ENCODE measurements around the gene EIF3A. TPM values are rescaled to one million over a fixed set of nuclear protein-coding genes. Genes with fewer than 3 reads are reported as not detected.

Gene EIF3A
- total and polyA plus RNA-seq, 2 donors (not counting 1 experiment from before 2014, with no cell fraction given) = 39.9 to 112 TPM

- no peak for DNase-seq (ENCODE audit: low read depth in 2 of 2)
- H3K27ac ChIP-seq (ENCODE audit: insufficient read depth, low read length) = no peak overlapping the region
- no peaks in the 10 kb centered on the region for H3K9me3 ChIP-seq (ENCODE audit: control insufficient read depth, insufficient read depth, low read depth, low read length)
- no peaks in the 10 kb centered on the region for H3K27me3 ChIP-seq (ENCODE audit: control insufficient read depth, insufficient read depth, low read length)
- peaks cover 5% of the 10 kb centered on the region for H4K20me1 ChIP-seq (ENCODE audit: control insufficient read depth, extremely low read depth, insufficient read depth, low read length)
- no peak overlapping the region for H3K4me3 ChIP-seq (replicated peaks in 1 of 4; ENCODE audit: control extremely low read depth in 1 of 4, insufficient read depth in 1 of 4, low read depth in 3 of 4, low read length in 4 of 4)
- peaks cover 87% of the 10 kb centered on the region for H3K79me2 ChIP-seq (ENCODE audit: control insufficient read depth, insufficient read depth, low read length)
- no peak overlapping the region for H2AFZ ChIP-seq (ENCODE audit: low read length)
- no peak overlapping the region for H3K9ac ChIP-seq (ENCODE audit: insufficient read depth, low read length)
- H3K4me2 ChIP-seq (ENCODE audit: extremely low read depth, insufficient read depth, low read length) = no peak overlapping the region
- H3K4me1 ChIP-seq (ENCODE audit: control insufficient read depth, extremely low read depth, insufficient read depth, low read length) = peaks cover 2% of the 10 kb centered on the region
- no peak for TF ChIP-seq EZH2 (IDR thresholded peaks at IDR 0.05; ENCODE audit: low read length, missing control alignments)
- TF ChIP-seq, protein P1, sequence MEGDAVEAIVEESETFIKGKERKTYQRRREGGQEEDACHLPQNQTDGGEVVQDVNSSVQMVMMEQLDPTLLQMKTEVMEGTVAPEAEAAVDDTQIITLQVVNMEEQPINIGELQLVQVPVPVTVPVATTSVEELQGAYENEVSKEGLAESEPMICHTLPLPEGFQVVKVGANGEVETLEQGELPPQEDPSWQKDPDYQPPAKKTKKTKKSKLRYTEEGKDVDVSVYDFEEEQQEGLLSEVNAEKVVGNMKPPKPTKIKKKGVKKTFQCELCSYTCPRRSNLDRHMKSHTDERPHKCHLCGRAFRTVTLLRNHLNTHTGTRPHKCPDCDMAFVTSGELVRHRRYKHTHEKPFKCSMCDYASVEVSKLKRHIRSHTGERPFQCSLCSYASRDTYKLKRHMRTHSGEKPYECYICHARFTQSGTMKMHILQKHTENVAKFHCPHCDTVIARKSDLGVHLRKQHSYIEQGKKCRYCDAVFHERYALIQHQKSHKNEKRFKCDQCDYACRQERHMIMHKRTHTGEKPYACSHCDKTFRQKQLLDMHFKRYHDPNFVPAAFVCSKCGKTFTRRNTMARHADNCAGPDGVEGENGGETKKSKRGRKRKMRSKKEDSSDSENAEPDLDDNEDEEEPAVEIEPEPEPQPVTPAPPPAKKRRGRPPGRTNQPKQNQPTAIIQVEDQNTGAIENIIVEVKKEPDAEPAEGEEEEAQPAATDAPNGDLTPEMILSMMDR (conservative IDR thresholded peaks at IDR 0.05 in 1 of 2, IDR thresholded peaks at IDR 0.05 in 1 of 2; ENCODE audit: low read depth in 1 of 2, low read length in 2 of 2) = no peak
- H3K36me3 ChIP-seq (ENCODE audit: control insufficient read depth, insufficient read depth, low read length) = peaks cover 1% of the 10 kb centered on the region
Measured at GRCh38 chr10:119073584-119073983, 7.0 kb downstream of the EIF3A start.

DNA sequence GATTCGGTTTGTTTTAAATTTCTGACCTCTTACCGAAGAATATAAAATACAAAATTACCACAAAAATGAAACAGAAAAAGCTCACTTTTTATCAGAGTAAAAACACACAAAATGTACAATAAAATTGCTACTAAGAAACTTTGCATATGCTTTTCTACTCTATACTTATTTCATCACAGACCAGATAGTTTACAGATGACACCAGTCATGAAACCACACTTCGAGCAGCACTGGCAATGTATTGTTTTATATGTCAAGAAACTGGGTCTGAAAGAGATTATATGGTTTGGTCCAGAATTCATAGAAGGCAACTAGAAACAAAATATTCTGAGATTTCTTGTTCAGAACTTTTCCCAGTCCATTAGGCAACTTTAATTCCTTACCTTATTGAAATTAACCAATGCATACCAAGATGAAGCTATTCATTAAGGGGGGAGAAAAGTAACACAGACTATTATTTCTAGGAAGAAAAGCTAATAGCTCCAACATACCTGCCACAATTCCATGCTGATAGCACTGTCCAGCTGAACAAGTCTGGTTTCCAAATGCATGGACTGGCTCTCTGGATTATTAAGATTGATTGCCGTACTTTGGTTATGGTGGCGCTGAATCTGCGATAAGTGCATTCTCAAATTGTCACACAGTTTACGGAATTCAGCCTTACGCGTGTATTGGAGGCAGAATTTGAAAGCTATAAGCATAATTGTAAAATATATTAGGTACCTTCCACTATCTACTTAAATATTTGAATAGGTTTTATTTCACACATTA lies 10.0 kb downstream of the EIF3A start:
- H4K20me1 ChIP-seq (ENCODE audit: control insufficient read depth, extremely low read depth, insufficient read depth, low read length) = no peaks in the 10 kb centered on the region

DNA sequence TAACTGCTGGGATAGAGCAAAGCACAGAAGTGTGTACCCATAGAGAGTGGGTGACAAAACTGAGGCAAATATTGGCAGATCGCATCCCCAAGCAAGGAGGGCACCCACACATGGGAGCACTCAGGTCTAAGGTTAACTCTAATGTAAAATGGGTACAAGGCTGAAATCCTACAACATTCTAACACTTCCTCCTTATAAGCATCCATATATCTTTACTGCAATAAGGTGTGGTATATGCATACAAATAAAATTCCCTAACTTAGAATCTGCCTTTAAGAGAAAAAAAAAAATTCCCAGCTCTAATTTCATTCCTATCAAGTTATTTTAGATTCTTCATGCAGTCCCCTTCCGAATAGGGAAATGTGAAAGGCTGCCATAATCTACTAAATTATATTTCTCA lies 18.7 kb downstream of the EIF3A start:
- peaks cover 52% of the 10 kb centered on the region for H3K79me2 ChIP-seq (ENCODE audit: control insufficient read depth, insufficient read depth, low read length)
- H3K4me2 ChIP-seq (ENCODE audit: extremely low read depth, insufficient read depth, low read length) = no peak overlapping the region
- no peaks in the 10 kb centered on the region for H3K9me3 ChIP-seq (ENCODE audit: control insufficient read depth, insufficient read depth, low read depth, low read length)
- H3K27me3 ChIP-seq (ENCODE audit: control insufficient read depth, insufficient read depth, low read length) = no peaks in the 10 kb centered on the region
- no peak for DNase-seq (ENCODE audit: low read depth in 2 of 2)
- TF ChIP-seq, protein P1 (conservative IDR thresholded peaks at IDR 0.05 in 1 of 2, IDR thresholded peaks at IDR 0.05 in 1 of 2; ENCODE audit: low read depth in 1 of 2, low read length in 2 of 2) = no peak
- no peak for TF ChIP-seq EZH2 (IDR thresholded peaks at IDR 0.05; ENCODE audit: low read length, missing control alignments)
- H4K20me1 ChIP-seq (ENCODE audit: control insufficient read depth, extremely low read depth, insufficient read depth, low read length) = no peaks in the 10 kb centered on the region
- H3K27ac ChIP-seq (ENCODE audit: insufficient read depth, low read length) = no peak overlapping the region
- H3K9ac ChIP-seq (ENCODE audit: insufficient read depth, low read length) = no peak overlapping the region
- H3K4me3 ChIP-seq (replicated peaks in 1 of 4; ENCODE audit: control extremely low read depth in 1 of 4, insufficient read depth in 1 of 4, low read depth in 3 of 4, low read length in 4 of 4) = no peak overlapping the region
- no peak overlapping the region for H2AFZ ChIP-seq (ENCODE audit: low read length)
- H3K4me1 ChIP-seq (ENCODE audit: control insufficient read depth, extremely low read depth, insufficient read depth, low read length) = no peaks in the 10 kb centered on the region
- peaks cover 26% of the 10 kb centered on the region for H3K36me3 ChIP-seq (ENCODE audit: control insufficient read depth, insufficient read depth, low read length)

More for the DNA sequence above, 10.0 kb downstream of the EIF3A start:
- Histone ChIP-seq H3K4me1 (ENCODE audit: control insufficient read depth, extremely low read depth, insufficient read depth, low read length) (no peaks in the 10 kb centered on the region), H3K4me2 (ENCODE audit: extremely low read depth, insufficient read depth, low read length) (no peak overlapping the region), H3K36me3 (ENCODE audit: control insufficient read depth, insufficient read depth, low read length) (peaks cover 12% of the 10 kb centered on the region), H3K79me2 (ENCODE audit: control insufficient read depth, insufficient read depth, low read length) (peaks cover 75% of the 10 kb centered on the region), H2AFZ (ENCODE audit: low read length) (no peak overlapping the region), H3K27ac (ENCODE audit: insufficient read depth, low read length) (no peak overlapping the region), H3K27me3 (ENCODE audit: control insufficient read depth, insufficient read depth, low read length) (no peaks in the 10 kb centered on the region), H3K9me3 (ENCODE audit: control insufficient read depth, insufficient read depth, low read depth, low read length) (no peaks in the 10 kb centered on the region), H3K4me3 (replicated peaks in 1 of 4; ENCODE audit: control extremely low read depth in 1 of 4, insufficient read depth in 1 of 4, low read depth in 3 of 4, low read length in 4 of 4) (no peak overlapping the region), H3K9ac (ENCODE audit: insufficient read depth, low read length) (no peak overlapping the region)
- TF ChIP-seq EZH2 (IDR thresholded peaks at IDR 0.05; ENCODE audit: low read length, missing control alignments) = no peak
- TF ChIP-seq, protein P1 (conservative IDR thresholded peaks at IDR 0.05 in 1 of 2, IDR thresholded peaks at IDR 0.05 in 1 of 2; ENCODE audit: low read depth in 1 of 2, low read length in 2 of 2) = no peak
- no peak for DNase-seq (ENCODE audit: low read depth in 2 of 2)

Data from fibroblast of lung (primary cell).